Measurements from ENCODE around the gene OR14C36. TPM values are rescaled to one million over a fixed set of nuclear protein-coding genes. Genes with fewer than 3 reads are reported as not detected.

OR14C36 gene
- total and polyA plus RNA-seq, 2 donors (not counting 1 experiment from before 2014, with no cell fraction given), result not detected

GRCh38 chr1:248393050-248393449 lies 44.5 kb downstream of the OR14C36 start:
- WGBS (ENCODE audit: insufficient coverage), result no CpG with 5 or more reads among the region's 2 CpGs
- intact Hi-C loops (cut with micrococcal nuclease), result no loop called here
- no peaks in the 10 kb centered on the region for H3K4me1 ChIP-seq (ENCODE audit: control insufficient read depth in 2 of 2, insufficient read depth in 2 of 2, low read length in 2 of 2)
- no peaks in the 10 kb centered on the region for H4K20me1 ChIP-seq (ENCODE audit: control insufficient read depth, insufficient read depth, low read length, poor library complexity, severe bottlenecking)
- no peak overlapping the region for H3K4me2 ChIP-seq (replicated peaks; ENCODE audit: low read depth, low read length, poor library complexity, severe bottlenecking)
- Mint-ChIP-seq H3K4me3 (no peak overlapping the region), H3K9me3 (ENCODE audit: insufficient read depth) (peaks cover 3% of the 10 kb centered on the region), H3K4me1 (no peaks in the 10 kb centered on the region), H3K27ac (no peak overlapping the region), H3K27me3 (peaks cover 36% of the 10 kb centered on the region)
- TF ChIP-seq CTCF (IDR thresholded peaks at IDR 0.05) (no peak), EZH2 (IDR thresholded peaks at IDR 0.05; ENCODE audit: borderline replicate concordance, insufficient read depth, low read depth, low read length, poor library complexity, severe bottlenecking) (no peak)
- H3K9ac ChIP-seq (ENCODE audit: low read length), result no peak overlapping the region
- H3K27me3 ChIP-seq (replicated peaks in 1 of 4; ENCODE audit: control extremely low read depth in 1 of 4, control insufficient read depth in 3 of 4, insufficient read depth in 4 of 4, low read length in 3 of 4), result peaks cover 0 to 5% (median 1%) of the 10 kb centered on the region in 4 experiments
- H2AFZ ChIP-seq (ENCODE audit: insufficient read depth, low read depth, low read length, poor library complexity, severe bottlenecking), result no peak overlapping the region
- H3K36me3 ChIP-seq (replicated peaks in 1 of 2; ENCODE audit: control extremely low read depth in 1 of 2, control insufficient read depth in 1 of 2, extremely low read depth in 1 of 2, insufficient read depth in 2 of 2, low read length in 1 of 2), result no peaks in the 10 kb centered on the region
- no peak overlapping the region for H3K27ac ChIP-seq (ENCODE audit: low read length in 2 of 2)
- POLR2A ChIA-PET, result no interaction called here
- no peak for ATAC-seq (ENCODE audit: low read depth)
- CTCF ChIA-PET, result interaction anchor here (1.6 kb wide), 1 partner anchor 206 kb away, joined by 4 read pairs; no protein-coding TSS in a partner anchor
- no peaks in the 10 kb centered on the region for H3K79me2 ChIP-seq (ENCODE audit: control insufficient read depth, insufficient read depth, low read length)
- H3K4me3 ChIP-seq (ENCODE audit: control extremely low read depth in 1 of 5, extremely low read depth in 1 of 5, insufficient read depth in 1 of 5, low read depth in 2 of 5, low read length in 4 of 5), result no peak overlapping the region
- no peaks in the 10 kb centered on the region for H3K9me3 ChIP-seq (ENCODE audit: control extremely low read depth in 1 of 3, control insufficient read depth in 2 of 3, insufficient read depth in 1 of 3, low read length in 2 of 3)
- no peak for DNase-seq

Other genes starting within 250 kb of the OR14C36 start
- not detected in 2 replicates for gene OR2M5, start 203.6 kb upstream of the OR14C36 start, total RNA-seq
- not detected in 2 replicates for gene OR2M5, start 203.6 kb upstream of the OR14C36 start, polyA plus RNA-seq
- gene OR2M2, start 174.0 kb upstream of the OR14C36 start, total RNA-seq, result not detected in 2 replicates
- gene OR2M2, start 174.0 kb upstream of the OR14C36 start, polyA plus RNA-seq, result not detected in 2 replicates
- gene OR2M3, start 151.5 kb upstream of the OR14C36 start, total RNA-seq, result not detected in 2 replicates
- not detected in 2 replicates for gene OR2M3, start 151.5 kb upstream of the OR14C36 start, polyA plus RNA-seq
- gene OR2M4, start 117.4 kb upstream of the OR14C36 start, total RNA-seq, result not detected in 2 replicates
- gene OR2M4, start 117.4 kb upstream of the OR14C36 start, polyA plus RNA-seq, result 0.01 TPM in 1 of 2 replicates, not detected in the other
- gene OR2T33, start 70.8 kb upstream of the OR14C36 start, total RNA-seq, result not detected in 2 replicates
- gene OR2T33, start 70.8 kb upstream of the OR14C36 start, polyA plus RNA-seq, result not detected in 2 replicates
- gene OR2T12, start 45.4 kb upstream of the OR14C36 start, total RNA-seq, result not detected in 2 replicates
- gene OR2T12, start 45.4 kb upstream of the OR14C36 start, polyA plus RNA-seq, result not detected in 2 replicates
- gene OR2M7, start 24.2 kb upstream of the OR14C36 start, total RNA-seq, result not detected in 2 replicates
- gene OR2M7, start 24.2 kb upstream of the OR14C36 start, polyA plus RNA-seq, result not detected in 2 replicates
- not detected in 2 replicates for gene OR2T4, start 12.9 kb downstream of the OR14C36 start, total RNA-seq
- not detected in 2 replicates for gene OR2T4, start 12.9 kb downstream of the OR14C36 start, polyA plus RNA-seq
- not detected in 2 replicates for gene OR2T6, start 27.0 kb downstream of the OR14C36 start, total RNA-seq
- gene OR2T6, start 27.0 kb downstream of the OR14C36 start, polyA plus RNA-seq, result not detected in 2 replicates
- not detected in 2 replicates for gene OR2T1, start 54.3 kb downstream of the OR14C36 start, total RNA-seq
- not detected in 2 replicates for gene OR2T1, start 54.3 kb downstream of the OR14C36 start, polyA plus RNA-seq
- gene OR2T2, start 96.9 kb downstream of the OR14C36 start, total RNA-seq, result 3.9 and 4.4 TPM in 2 replicates
- 0.19 and 0.48 TPM in 2 replicates for gene OR2T2, start 96.9 kb downstream of the OR14C36 start, polyA plus RNA-seq
- 1.4 and 1.8 TPM in 2 replicates for gene OR2T3, start 124.6 kb downstream of the OR14C36 start, total RNA-seq
- 0.89 and 1.2 TPM in 2 replicates for gene OR2T3, start 124.6 kb downstream of the OR14C36 start, polyA plus RNA-seq
- gene OR2T5, start 139.8 kb downstream of the OR14C36 start, total RNA-seq, result 0.44 TPM in 1 of 2 replicates, not detected in the other
- gene OR2T5, start 139.8 kb downstream of the OR14C36 start, polyA plus RNA-seq, result 0.16 TPM in 1 of 2 replicates, not detected in the other
- gene OR2G6, start 159.3 kb downstream of the OR14C36 start, total RNA-seq, result 1.7 and 1.8 TPM in 2 replicates
- gene OR2G6, start 159.3 kb downstream of the OR14C36 start, polyA plus RNA-seq, result 0.03 and 0.24 TPM in 2 replicates
- 1.9 and 3.1 TPM in 2 replicates for gene OR2T29, start 214.0 kb downstream of the OR14C36 start, total RNA-seq
- 0.40 TPM in 1 of 2 replicates, not detected in the other for gene OR2T29, start 214.0 kb downstream of the OR14C36 start, polyA plus RNA-seq
- 1.7 and 1.9 TPM in 2 replicates for gene OR2T34, start 226.0 kb downstream of the OR14C36 start, total RNA-seq
- gene OR2T34, start 226.0 kb downstream of the OR14C36 start, polyA plus RNA-seq, result 0.28 and 0.89 TPM in 2 replicates
- 2.5 and 3.8 TPM in 2 replicates for gene OR2T10, start 248.9 kb downstream of the OR14C36 start, total RNA-seq
- 0.27 and 0.74 TPM in 2 replicates for gene OR2T10, start 248.9 kb downstream of the OR14C36 start, polyA plus RNA-seq